PC-3 (cell line): ENCODE results near the gene PLOD2. TPM values are rescaled to one million over a fixed set of nuclear protein-coding genes. Genes with fewer than 3 reads are reported as not detected.

Experiments used
- ATAC-seq: fragments of 200-7000 bp; cut with Tn5 transposase; 2 replicates; pipeline ENCODE4 v1.9.1; 2020; ENCODE audit warnings: mild to moderate bottlenecking, moderate library complexity
- BruUV-seq: library from RNA; stranded (reverse); fragments of 400-500 nt; replicated peaks from 2 replicates; lab custom pipeline; 2021; lab: Mats Ljungman, UMichigan
- CTCF ChIA-PET: fragments of 300-600 bp; sonication (Branson Sonifier 250); formaldehyde crosslinking; loops from one replicate; lab custom pipeline; 2022; ENCODE audit warnings: antibody characterized with exemption; lab: Charles Lee
- POLR2A ChIA-PET: fragments of 300-600 bp; sonication (Branson Sonifier 250); formaldehyde crosslinking; loops from one replicate; lab custom pipeline; 2022; ENCODE audit warnings: antibody characterized with exemption; ENCODE audit not compliant: unreplicated experiment; lab: Charles Lee
- DNase-seq: peaks from one replicate; pipeline ENCODE4 v3.0.0-alpha.2; 2015
- H2AFZ ChIP-seq: fragments of 300-600 bp; sonication (generic); 2 replicates; pipeline ENCODE4 v1.6.0; 2016; ENCODE audit warnings: antibody characterized with exemption, low read length
- H3F3A ChIP-seq: fragments of 300-600 bp; sonication (generic); one replicate; pipeline ENCODE4 v1.6.0; 2017; ENCODE audit warnings: antibody characterized with exemption, low read length, control low read depth, mild to moderate bottlenecking; ENCODE audit not compliant: unreplicated experiment
- H3K27ac ChIP-seq: fragments of 300-600 bp; sonication (generic); 2 replicates; pipeline ENCODE4 v1.5.1; 2016; ENCODE audit warnings: mild to moderate bottlenecking, low read length
- H3K27me3 ChIP-seq: fragments of 300-600 bp; sonication (generic); 2 replicates; pipeline ENCODE4 v1.6.1; 2016; ENCODE audit warnings: low read length, mixed read lengths
- H3K36me3 ChIP-seq: fragments of 300-600 bp; sonication (generic); 2 replicates; pipeline ENCODE4 v1.6.1; 2016; ENCODE audit warnings: low read depth, mixed run types, low read length, mixed read lengths
- H3K4me1 ChIP-seq: fragments of 300-600 bp; sonication (generic); 2 replicates; pipeline ENCODE4 v1.5.1; 2016; ENCODE audit warnings: low read length; ENCODE audit not compliant: insufficient read depth
- H3K4me2 ChIP-seq: fragments of 300-600 bp; sonication (generic); 2 replicates; pipeline ENCODE4 v1.6.0; 2016; ENCODE audit warnings: low read length
- H3K4me3 ChIP-seq: fragments of 300-600 bp; sonication (generic); 2 replicates; pipeline ENCODE4 v1.5.1; 2016; ENCODE audit warnings: mild to moderate bottlenecking, low read length, mixed read lengths
- H3K79me2 ChIP-seq: fragments of 300-600 bp; sonication (generic); 2 replicates; pipeline ENCODE4 v1.6.1; 2017; ENCODE audit warnings: low read length, mixed read lengths
- H3K9ac ChIP-seq: fragments of 300-600 bp; sonication (generic); 2 replicates; pipeline ENCODE4 v1.6.0; 2016; ENCODE audit warnings: mild to moderate bottlenecking, low read length
- H3K9me2 ChIP-seq: fragments of 300-600 bp; sonication (generic); replicated peaks from 2 replicates; pipeline ENCODE4 v1.6.1; 2016; ENCODE audit warnings: mixed run types, low read length, mixed read lengths
- H3K9me3 ChIP-seq: fragments of 300-600 bp; sonication (generic); 2 replicates; pipeline ENCODE4 v1.6.1; 2016; ENCODE audit warnings: low read length, mixed read lengths
- H4K20me1 ChIP-seq: fragments of 300-600 bp; sonication (generic); 2 replicates; pipeline ENCODE4 v1.6.1; 2016; ENCODE audit warnings: low read length, mixed read lengths
- CTCF ChIP-seq: fragments of 300-600 bp; sonication (generic); conservative IDR thresholded peaks from 2 replicates; pipeline ENCODE4 v1.5.1; 2017; ENCODE audit warnings: antibody characterized with exemption, low read depth, mild to moderate bottlenecking, low read length
- EZH2 ChIP-seq: fragments of 300-600 bp; sonication (generic); IDR thresholded peaks from one replicate; pipeline ENCODE4 v1.6.1; 2017; ENCODE audit warnings: antibody characterized with exemption, mild to moderate bottlenecking, low read length; ENCODE audit not compliant: unreplicated experiment
- EZH2phosphoT487 ChIP-seq: fragments of 300-600 bp; sonication (generic); IDR thresholded peaks from 2 replicates; pipeline ENCODE4 v1.6.1; 2018; ENCODE audit warnings: mild to moderate bottlenecking, antibody characterized with exemption, low read length, borderline replicate concordance
- intact Hi-C: fragments of 100-400 bp; cut with micrococcal nuclease; formaldehyde crosslinking; loops from 2 replicates; pipeline ENCODE4 v1.9.0; 2023
- total RNA-seq: library from RNA; depleted of rRNA; stranded (reverse); fragments of >200 nt; gene quantifications from 2 replicates; pipeline ENCODE4 v1.2.3, GENCODE V29; 2014

The PLOD2 gene
- total RNA-seq, 1 experiment from 2014 or later, result 76.1 TPM

GRCh38 chr3:146131616-146132410, 29.2 kb downstream of the PLOD2 start:
- intact Hi-C loops, result no loop called here
- Histone ChIP-seq H3K27me3 (no peaks in the 10 kb centered on the region), H3F3A (no peaks in the 10 kb centered on the region), H3K4me3 (no peak overlapping the region), H3K79me2 (peaks cover 100% of the 10 kb centered on the region), H3K9ac (no peak overlapping the region), H4K20me1 (peaks cover 37% of the 10 kb centered on the region), H3K27ac (no peak overlapping the region), H3K4me2 (0 out of 2 replicates have a peak overlapping the region, but pooled peaks have one; percentile 20), H2AFZ (no peak overlapping the region), H3K9me2 (no peaks in the 10 kb centered on the region), H3K36me3 (peaks cover 11% of the 10 kb centered on the region), H3K9me3 (no peaks in the 10 kb centered on the region), H3K4me1 (peaks cover 14% of the 10 kb centered on the region)
- TF ChIP-seq EZH2 (no peak), CTCF (no peak), EZH2phosphoT487 (no peak)
- ChIA-PET CTCF (no interaction called here), POLR2A (no interaction called here)
- BruUV-seq, result no TSS peak
- ATAC-seq, result peak; percentile 69
- peak; percentile 71 for DNase-seq

GRCh38 chr3:146130881-146131371, 30.1 kb downstream of the PLOD2 start:
- peaks cover 45% of the 10 kb centered on the region for H4K20me1 ChIP-seq
- CTCF ChIA-PET, result no interaction called here
- intact Hi-C loops, result no loop called here
- H3K27me3 ChIP-seq, result no peaks in the 10 kb centered on the region
- H3K9ac ChIP-seq, result no peak overlapping the region
- ATAC-seq (no peak), DNase-seq (no peak)
- no peak overlapping the region for H2AFZ ChIP-seq
- H3K4me3 ChIP-seq, result no peak overlapping the region
- no peaks in the 10 kb centered on the region for H3K9me2 ChIP-seq
- H3F3A ChIP-seq, result no peaks in the 10 kb centered on the region
- H3K36me3 ChIP-seq, result peaks cover 11% of the 10 kb centered on the region
- POLR2A ChIA-PET, result no interaction called here
- no peak overlapping the region for H3K27ac ChIP-seq
- H3K4me1 ChIP-seq, result peaks cover 23% of the 10 kb centered on the region
- no peaks in the 10 kb centered on the region for H3K9me3 ChIP-seq
- TF ChIP-seq EZH2 (no peak), EZH2phosphoT487 (no peak), CTCF (no peak)
- no TSS peak for BruUV-seq
- no peak overlapping the region for H3K4me2 ChIP-seq
- H3K79me2 ChIP-seq, result peaks cover 100% of the 10 kb centered on the region

GRCh38 chr3:146129750-146130149, 31.2 kb downstream of the PLOD2 start:
- Histone ChIP-seq H2AFZ (no peak overlapping the region), H3K9me2 (no peaks in the 10 kb centered on the region), H3K9ac (no peak overlapping the region), H3K36me3 (peaks cover 11% of the 10 kb centered on the region), H4K20me1 (peaks cover 52% of the 10 kb centered on the region), H3K4me3 (no peak overlapping the region), H3K27me3 (no peaks in the 10 kb centered on the region), H3K4me2 (no peak overlapping the region), H3K27ac (no peak overlapping the region), H3F3A (no peaks in the 10 kb centered on the region), H3K79me2 (peaks cover 100% of the 10 kb centered on the region), H3K9me3 (no peaks in the 10 kb centered on the region), H3K4me1 (peaks cover 23% of the 10 kb centered on the region)
- intact Hi-C loops, result loop anchor here (5.0 kb wide), 2 partner anchors 42 to 62 kb away; no protein-coding TSS in a partner anchor
- DNase-seq, result no peak
- TF ChIP-seq CTCF (no peak), EZH2 (no peak), EZH2phosphoT487 (no peak)
- ChIA-PET CTCF (no interaction called here), POLR2A (no interaction called here)
- ATAC-seq, result no peak
- BruUV-seq, result no TSS peak
